HG02943 (cell line): ENCODE measurements around the gene YJU2.
"Not testable (repeated sequence)": the region's sequence is repeated elsewhere in the genome, so short reads cannot be mapped to it uniquely, and the experiment has no call there.

Experiments
- ATAC-seq: cut with Tn5 transposase; IDR thresholded peaks from one replicate; pipeline ENCODE4 v1.9.1; 2021; ENCODE audit warnings: mild to moderate bottlenecking, low read depth, moderate library complexity; ENCODE audit not compliant: unreplicated experiment

The YJU2 gene

GRCh38 chr19:4227771-4228170 is 19.1 kb upstream of the YJU2 start:
- ATAC-seq = no peak

DNA sequence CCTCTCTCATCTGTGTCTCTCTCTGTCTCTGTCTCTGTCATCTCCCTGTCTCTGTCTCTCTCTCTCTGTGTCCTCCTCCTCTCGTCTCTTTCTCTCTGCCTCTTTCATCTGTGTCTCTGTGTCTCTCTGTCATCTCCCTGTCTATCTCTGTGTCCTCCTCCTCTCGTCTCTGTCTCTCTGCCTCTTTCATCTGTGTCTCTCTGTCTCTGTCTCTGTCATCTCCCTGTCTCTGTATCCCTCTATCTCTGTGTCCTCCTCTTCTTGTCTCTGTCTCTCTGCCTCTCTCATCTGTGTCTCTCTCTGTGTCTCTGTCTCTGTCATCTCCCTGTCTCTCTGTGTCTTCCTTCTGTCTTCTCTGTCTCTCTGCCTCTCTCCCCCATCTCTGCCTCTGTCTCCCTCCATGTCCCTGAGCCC is 18.1 kb upstream of the YJU2 start:
- no peak for ATAC-seq

DNA sequence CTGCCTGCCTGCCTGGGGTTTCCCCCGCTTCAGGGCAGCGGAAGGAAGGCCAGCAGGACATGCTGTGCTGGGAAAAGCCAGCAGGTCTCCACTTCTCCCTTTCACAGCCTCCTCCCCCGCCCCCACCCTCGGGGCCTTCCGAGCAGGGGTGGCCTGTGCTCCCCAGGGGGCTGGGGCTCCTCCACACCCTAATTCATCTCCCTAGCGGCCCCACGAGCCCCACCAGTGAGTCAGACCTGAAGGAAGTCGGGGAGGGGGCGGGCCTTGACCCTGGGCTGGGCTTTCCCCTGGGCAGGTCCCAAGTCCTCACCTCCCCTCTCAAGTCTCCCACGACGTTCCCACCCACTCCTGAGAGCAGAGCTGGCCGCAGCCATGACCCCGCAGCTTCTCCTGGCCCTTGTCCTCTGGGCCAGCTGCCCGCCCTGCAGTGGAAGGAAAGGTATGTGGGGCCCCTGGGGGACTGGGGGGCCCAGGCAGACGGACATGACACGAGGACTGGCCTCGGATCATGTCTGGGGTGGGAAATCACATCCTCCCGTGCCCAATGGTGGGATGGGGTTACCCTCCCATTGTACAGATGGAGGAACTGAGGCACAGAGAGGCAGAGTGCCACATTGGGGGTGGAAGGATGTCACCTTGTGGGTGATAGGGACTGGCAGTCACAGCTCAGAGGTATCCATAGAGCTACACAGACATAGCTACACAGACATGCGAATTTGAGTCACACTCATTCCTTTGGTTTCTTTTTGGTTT is 17.5 kb upstream of the YJU2 start, which contains the start of gene EBI3:
Gene EBI3 (plus strand): TSS at position 345 of the 753 bp plus-strand sequence. CDS start 28 bp downstream, at position 373.
- ATAC-seq = no peak

- ATAC-seq = not testable (repeated sequence)
Observed at GRCh38 chr19:4230237-4230636, 16.6 kb upstream of the YJU2 start.

GRCh38 chr19:4231521-4231920 is 15.4 kb upstream of the YJU2 start:
- not testable (repeated sequence) for ATAC-seq

DNA sequence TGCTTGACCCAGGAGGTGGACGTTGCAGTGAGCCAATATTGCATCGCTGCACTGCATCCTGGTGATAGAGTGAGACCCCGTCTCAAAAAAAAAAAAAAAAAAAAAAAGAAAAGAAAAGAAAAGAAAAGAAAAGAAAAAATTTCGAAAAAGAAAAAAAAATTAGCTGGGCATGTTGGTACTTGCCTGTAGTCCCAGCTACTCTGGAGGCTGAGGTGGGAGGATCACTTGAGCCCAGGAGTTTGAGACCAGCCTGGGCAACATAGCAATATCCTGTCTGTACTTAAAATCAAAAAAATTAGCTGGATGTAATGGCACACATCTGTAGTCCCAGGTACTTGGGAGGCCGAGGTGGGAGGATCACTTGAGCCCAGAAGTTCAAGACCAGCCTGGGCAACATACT is 14.7 kb upstream of the YJU2 start:
- ATAC-seq = not testable (repeated sequence)

- ATAC-seq = no peak
Observed at GRCh38 chr19:4232614-4233281, 14.1 kb upstream of the YJU2 start.

GRCh38 chr19:4233282-4233853 is 13.5 kb upstream of the YJU2 start:
- no peak for ATAC-seq

GRCh38 chr19:4234142-4234861 is 12.6 kb upstream of the YJU2 start:
- no peak for ATAC-seq

DNA sequence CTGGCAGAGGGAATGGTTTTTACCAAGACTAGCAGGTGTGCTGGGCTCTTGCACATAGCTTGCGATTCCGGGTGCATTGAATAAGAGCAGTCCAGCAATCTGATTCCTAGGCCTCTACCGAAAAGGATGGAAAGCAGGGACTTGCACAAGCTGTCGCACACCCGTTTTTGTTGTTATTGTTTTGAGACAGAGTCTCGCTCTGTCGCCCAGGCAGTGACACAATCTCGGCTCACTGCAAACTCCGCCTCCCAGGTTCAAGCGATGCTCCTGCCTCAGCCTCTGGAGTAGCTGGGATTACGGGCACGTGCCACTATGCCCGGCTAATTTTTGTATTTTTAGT is 12.0 kb upstream of the YJU2 start:
- no peak for ATAC-seq

GRCh38 chr19:4237510-4237909 is 9.4 kb upstream of the YJU2 start:
- not testable (repeated sequence) for ATAC-seq

DNA sequence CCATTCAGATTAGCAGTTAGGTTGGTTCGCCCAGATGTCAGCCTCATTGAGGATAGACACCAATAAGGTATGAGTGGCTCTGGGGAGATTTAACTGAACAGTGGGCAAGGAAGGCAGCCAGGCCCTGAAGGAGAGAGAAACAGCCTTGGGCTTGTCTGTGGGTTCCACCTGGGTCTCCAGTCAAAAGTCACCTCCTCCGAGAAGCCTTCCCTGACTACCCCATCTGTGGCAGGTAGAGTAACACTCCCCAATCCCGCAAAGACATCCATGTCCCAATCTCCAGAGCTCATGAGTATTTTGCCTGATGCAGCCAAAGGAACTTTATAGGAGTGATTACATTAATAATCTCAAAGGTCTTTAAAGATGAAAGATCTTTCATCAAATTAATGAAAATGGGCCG is 8.0 kb upstream of the YJU2 start:
- ATAC-seq = no peak

- ATAC-seq = no peak
Observed at GRCh38 chr19:4241824-4242430, 5.0 kb upstream of the YJU2 start.

GRCh38 chr19:4245938-4246337 is 942 bp upstream of the YJU2 start:
- ATAC-seq = not testable (repeated sequence)

DNA sequence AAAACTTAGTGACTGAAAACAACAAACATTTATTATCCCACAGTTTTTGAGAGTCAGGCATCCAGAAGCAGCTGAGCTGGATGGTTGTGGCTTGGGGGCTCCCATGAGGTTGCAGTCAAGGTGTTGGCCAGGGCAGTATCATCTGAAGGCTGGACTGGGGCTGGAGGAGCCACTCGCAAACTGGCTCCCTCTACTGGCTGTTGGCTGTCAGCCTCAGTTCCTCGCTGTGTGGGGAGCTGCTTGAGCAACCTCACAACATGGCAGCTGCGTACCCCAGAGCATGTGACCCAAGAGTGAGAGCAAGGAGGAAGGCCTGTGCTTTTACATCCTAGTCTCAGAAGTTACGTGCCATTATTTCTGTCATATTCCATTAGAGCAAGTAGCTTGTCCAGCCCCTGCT is 9.7 kb downstream of the YJU2 start:
- ATAC-seq = no peak

- no peak for ATAC-seq
Observed at GRCh38 chr19:4257025-4257424, 10.1 kb downstream of the YJU2 start.

GRCh38 chr19:4258181-4258580 is 11.3 kb downstream of the YJU2 start:
- no peak for ATAC-seq

- ATAC-seq = no peak
Observed at GRCh38 chr19:4260613-4261191, 13.8 kb downstream of the YJU2 start.

- ATAC-seq = no peak
Observed at GRCh38 chr19:4264812-4265211, 17.9 kb downstream of the YJU2 start.

GRCh38 chr19:4266253-4267000 is 19.5 kb downstream of the YJU2 start:
- ATAC-seq = no peak
